Fibroblast of lung (primary cell): ENCODE measurements around the gene THAP5. TPM values are rescaled to one million over a fixed set of nuclear protein-coding genes. Genes with fewer than 3 reads are reported as not detected.

Experiments
- DNase-seq, 2 donors: peaks; one replicate each; pipeline versions ENCODE4 v3.0.0 to v3.0.0-alpha.2; 2010; ENCODE audit warnings: low read depth in 2 of 2
- H2AFZ ChIP-seq: 2 replicates; pipeline ENCODE4 v1.5.1; 2012; ENCODE audit warnings: low read length, control low read depth, inconsistent platforms
- H3K27ac ChIP-seq: 2 replicates; pipeline ENCODE4 v1.5.1; 2011; ENCODE audit warnings: low read length, control low read depth; ENCODE audit not compliant: insufficient read depth
- H3K27me3 ChIP-seq: 2 replicates; pipeline ENCODE4 v1.5.1; 2011; ENCODE audit warnings: mild to moderate bottlenecking, low read length; ENCODE audit not compliant: control insufficient read depth, insufficient read depth
- H3K36me3 ChIP-seq: 2 replicates; pipeline ENCODE4 v1.5.1; 2011; ENCODE audit warnings: low read length; ENCODE audit not compliant: control insufficient read depth, insufficient read depth
- H3K4me1 ChIP-seq: 2 replicates; pipeline ENCODE4 v1.5.1; 2011; ENCODE audit warnings: low read length; ENCODE audit not compliant: control insufficient read depth, insufficient read depth; ENCODE audit errors: extremely low read depth
- H3K4me2 ChIP-seq: 2 replicates; pipeline ENCODE4 v1.5.1; 2011; ENCODE audit warnings: low read length, control low read depth; ENCODE audit not compliant: insufficient read depth; ENCODE audit errors: extremely low read depth
- H3K4me3 ChIP-seq, 4 experiments: fragments of 200-600 bp in 1 of 4; sonication (generic) in 1 of 4; replicated peaks in 1 of 4; 2 replicates each; pipeline ENCODE4 v1.5.1; 2011 to 2016; ENCODE audit warnings: low read length in 4 of 4, low read depth in 3 of 4, mild to moderate bottlenecking in 3 of 4, control low read depth in 2 of 4, inconsistent platforms in 1 of 4, mixed read lengths in 1 of 4; ENCODE audit not compliant: insufficient read depth in 1 of 4; ENCODE audit errors: control extremely low read depth in 1 of 4
- H3K79me2 ChIP-seq: 2 replicates; pipeline ENCODE4 v1.5.1; 2012; ENCODE audit warnings: mild to moderate bottlenecking, low read length, inconsistent platforms; ENCODE audit not compliant: control insufficient read depth, insufficient read depth
- H3K9ac ChIP-seq: 2 replicates; pipeline ENCODE4 v1.5.1; 2011; ENCODE audit warnings: mild to moderate bottlenecking, low read length, control low read depth; ENCODE audit not compliant: insufficient read depth
- H3K9me3 ChIP-seq: 2 replicates; pipeline ENCODE4 v1.5.1; 2012; ENCODE audit warnings: low read depth, low read length; ENCODE audit not compliant: control insufficient read depth, insufficient read depth
- H4K20me1 ChIP-seq: 2 replicates; pipeline ENCODE4 v1.5.1; 2011; ENCODE audit warnings: low read length; ENCODE audit not compliant: control insufficient read depth, insufficient read depth; ENCODE audit errors: extremely low read depth
- EZH2 ChIP-seq: IDR thresholded peaks from 2 replicates; pipeline ENCODE4 v1.5.1; 2012; ENCODE audit warnings: low read length, control low read depth, mild to moderate bottlenecking; ENCODE audit errors: missing control alignments
- polyA plus RNA-seq, 2 donors: library from polyadenylated mRNA; depleted of rRNA in 1 of 2; stranded (reverse) in 1 of 2; unstranded in 1 of 2; fragments of >200 nt; gene quantifications; 2 replicates each; pipeline ENCODE4 v1.2.1, GENCODE V29; 2011 to 2012; ENCODE audit warnings: missing spikeins in 1 of 2
- total RNA-seq: library from RNA; depleted of rRNA; stranded (reverse); fragments of >200 nt; gene quantifications from 2 replicates; pipeline ENCODE4 v1.2.1, GENCODE V29; 2014
- TF ChIP-seq, protein P1 (sequence below), 2 donors: IDR thresholded peaks in 1 of 2; conservative IDR thresholded peaks in 1 of 2; 1 replicate in 1 of 2; 2 replicates in 1 of 2; pipeline ENCODE4 v1.5.1; 2011 to 2012; ENCODE audit warnings: low read length in 2 of 2, control low read depth in 1 of 2, inconsistent platforms in 1 of 2, low read depth in 1 of 2, mild to moderate bottlenecking in 1 of 2

The THAP5 gene
- total and polyA plus RNA-seq, 2 donors (not counting 1 experiment from before 2014, with no cell fraction given) = 18.4 to 24.1 TPM

- no peak for DNase-seq
- H3K9me3 ChIP-seq = no peaks in the 10 kb centered on the region
- H3K4me2 ChIP-seq = no peak overlapping the region
- H3K9ac ChIP-seq = no peak overlapping the region
- no peak overlapping the region for H3K4me3 ChIP-seq
- no peaks in the 10 kb centered on the region for H3K27me3 ChIP-seq
- no peaks in the 10 kb centered on the region for H3K79me2 ChIP-seq
- no peak overlapping the region for H2AFZ ChIP-seq
- TF ChIP-seq EZH2 = no peak
- TF ChIP-seq, protein P1, sequence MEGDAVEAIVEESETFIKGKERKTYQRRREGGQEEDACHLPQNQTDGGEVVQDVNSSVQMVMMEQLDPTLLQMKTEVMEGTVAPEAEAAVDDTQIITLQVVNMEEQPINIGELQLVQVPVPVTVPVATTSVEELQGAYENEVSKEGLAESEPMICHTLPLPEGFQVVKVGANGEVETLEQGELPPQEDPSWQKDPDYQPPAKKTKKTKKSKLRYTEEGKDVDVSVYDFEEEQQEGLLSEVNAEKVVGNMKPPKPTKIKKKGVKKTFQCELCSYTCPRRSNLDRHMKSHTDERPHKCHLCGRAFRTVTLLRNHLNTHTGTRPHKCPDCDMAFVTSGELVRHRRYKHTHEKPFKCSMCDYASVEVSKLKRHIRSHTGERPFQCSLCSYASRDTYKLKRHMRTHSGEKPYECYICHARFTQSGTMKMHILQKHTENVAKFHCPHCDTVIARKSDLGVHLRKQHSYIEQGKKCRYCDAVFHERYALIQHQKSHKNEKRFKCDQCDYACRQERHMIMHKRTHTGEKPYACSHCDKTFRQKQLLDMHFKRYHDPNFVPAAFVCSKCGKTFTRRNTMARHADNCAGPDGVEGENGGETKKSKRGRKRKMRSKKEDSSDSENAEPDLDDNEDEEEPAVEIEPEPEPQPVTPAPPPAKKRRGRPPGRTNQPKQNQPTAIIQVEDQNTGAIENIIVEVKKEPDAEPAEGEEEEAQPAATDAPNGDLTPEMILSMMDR (conservative IDR thresholded peaks at IDR 0.05 in 1 of 2, IDR thresholded peaks at IDR 0.05 in 1 of 2; ENCODE audit: low read depth in 1 of 2, low read length in 2 of 2) = no peak
- no peaks in the 10 kb centered on the region for H3K4me1 ChIP-seq
- no peak overlapping the region for H3K27ac ChIP-seq
- no peaks in the 10 kb centered on the region for H4K20me1 ChIP-seq
- H3K36me3 ChIP-seq = no peaks in the 10 kb centered on the region
Measured at GRCh38 chr7:108590606-108591005, 21.1 kb upstream of the THAP5 start.

- Histone ChIP-seq H4K20me1 (no peaks in the 10 kb centered on the region), H3K4me2 (no peak overlapping the region), H3K79me2 (no peaks in the 10 kb centered on the region), H3K27ac (no peak overlapping the region), H3K9me3 (no peaks in the 10 kb centered on the region), H2AFZ (no peak overlapping the region), H3K9ac (no peak overlapping the region), H3K27me3 (no peaks in the 10 kb centered on the region), H3K4me1 (no peaks in the 10 kb centered on the region), H3K36me3 (no peaks in the 10 kb centered on the region), H3K4me3 (no peak overlapping the region)
- DNase-seq = peak in 1 of 2 donors; percentile 26
- TF ChIP-seq EZH2 = no peak
- TF ChIP-seq, protein P1 (conservative IDR thresholded peaks at IDR 0.05 in 1 of 2, IDR thresholded peaks at IDR 0.05 in 1 of 2; ENCODE audit: low read depth in 1 of 2, low read length in 2 of 2) = no peak
Measured at GRCh38 chr7:108589874-108590273, 20.4 kb upstream of the THAP5 start.

DNA sequence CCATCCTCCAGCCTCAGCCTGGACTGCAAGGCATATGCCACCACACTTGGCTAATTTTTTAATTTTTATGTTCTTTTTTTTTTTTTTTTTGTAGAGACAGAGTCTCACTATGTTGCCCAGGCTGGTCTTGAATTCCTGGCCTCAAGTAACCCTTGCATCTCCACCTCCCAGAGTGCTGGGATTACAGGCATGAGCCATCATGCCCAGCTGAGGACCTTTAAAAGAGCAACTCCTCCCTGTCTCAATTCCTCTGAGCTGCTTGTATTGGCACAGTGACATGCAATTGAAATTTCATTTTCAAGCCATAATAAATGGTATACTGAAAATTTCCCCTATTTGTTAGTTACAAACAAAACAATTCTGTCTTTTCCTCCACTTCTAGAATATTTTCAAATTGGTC lies 19.7 kb upstream of the THAP5 start:
- Histone ChIP-seq H3K9ac (no peak overlapping the region), H2AFZ (no peak overlapping the region), H3K9me3 (no peaks in the 10 kb centered on the region), H4K20me1 (no peaks in the 10 kb centered on the region), H3K36me3 (no peaks in the 10 kb centered on the region), H3K27ac (no peak overlapping the region), H3K27me3 (no peaks in the 10 kb centered on the region), H3K4me3 (no peak overlapping the region), H3K79me2 (no peaks in the 10 kb centered on the region), H3K4me1 (no peaks in the 10 kb centered on the region), H3K4me2 (no peak overlapping the region)
- TF ChIP-seq, protein P1 (conservative IDR thresholded peaks at IDR 0.05 in 1 of 2, IDR thresholded peaks at IDR 0.05 in 1 of 2; ENCODE audit: low read depth in 1 of 2, low read length in 2 of 2) = no peak
- no peak for TF ChIP-seq EZH2
- no peak for DNase-seq
